ENCODE measurements around the gene ST7. TPM values are rescaled to one million over a fixed set of nuclear protein-coding genes. Genes with fewer than 3 reads are reported as not detected.
"Not testable (repeated sequence)": the region's sequence is repeated elsewhere in the genome, so short reads cannot be mapped to it uniquely, and the experiment has no call there.

The ST7 gene, protein sequence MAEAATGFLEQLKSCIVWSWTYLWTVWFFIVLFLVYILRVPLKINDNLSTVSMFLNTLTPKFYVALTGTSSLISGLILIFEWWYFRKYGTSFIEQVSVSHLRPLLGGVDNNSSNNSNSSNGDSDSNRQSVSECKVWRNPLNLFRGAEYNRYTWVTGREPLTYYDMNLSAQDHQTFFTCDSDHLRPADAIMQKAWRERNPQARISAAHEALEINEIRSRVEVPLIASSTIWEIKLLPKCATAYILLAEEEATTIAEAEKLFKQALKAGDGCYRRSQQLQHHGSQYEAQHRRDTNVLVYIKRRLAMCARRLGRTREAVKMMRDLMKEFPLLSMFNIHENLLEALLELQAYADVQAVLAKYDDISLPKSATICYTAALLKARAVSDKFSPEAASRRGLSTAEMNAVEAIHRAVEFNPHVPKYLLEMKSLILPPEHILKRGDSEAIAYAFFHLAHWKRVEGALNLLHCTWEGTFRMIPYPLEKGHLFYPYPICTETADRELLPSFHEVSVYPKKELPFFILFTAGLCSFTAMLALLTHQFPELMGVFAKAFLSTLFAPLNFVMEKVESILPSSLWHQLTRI
- 10 to 100 TPM; 28.3 to 29.7 (median 29.3) TPM for polyA plus RNA-seq (ENCODE audit: insufficient read length in 3 of 3)

DNA sequence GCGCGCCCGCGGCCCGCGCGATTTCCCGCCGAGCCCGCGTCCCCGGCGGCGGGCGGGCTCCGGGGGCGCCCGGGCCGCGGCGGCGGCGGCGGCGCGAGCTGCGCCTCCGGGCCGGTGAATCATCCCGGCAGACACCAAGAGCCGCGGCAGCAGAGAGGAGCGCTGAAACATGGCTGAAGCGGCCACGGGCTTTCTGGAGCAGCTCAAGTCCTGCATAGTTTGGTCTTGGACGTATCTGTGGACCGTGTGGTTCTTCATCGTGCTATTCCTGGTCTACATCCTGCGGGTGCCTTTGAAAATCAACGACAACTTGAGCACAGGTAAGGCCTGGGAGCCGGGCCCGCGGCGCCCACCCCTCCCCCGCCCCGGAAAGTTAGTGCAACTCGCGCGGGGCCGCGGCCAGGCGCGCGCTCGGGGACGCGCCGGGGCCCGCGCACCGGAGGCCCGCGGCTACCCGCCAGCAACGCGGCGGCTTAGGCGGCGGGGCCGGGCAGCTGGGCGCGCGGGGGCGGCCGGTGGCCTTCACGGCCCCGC lies at the start of gene ST7:
TSS of gene ST7 (plus strand) at position 130 of the 534 bp plus-strand sequence. CDS start at position 170, 40 bp downstream.
- peak; percentile 54 to 71 (median 64) for DNase-seq (ENCODE audit: low read depth in 3 of 3, low spot score in 2 of 3)

DNA sequence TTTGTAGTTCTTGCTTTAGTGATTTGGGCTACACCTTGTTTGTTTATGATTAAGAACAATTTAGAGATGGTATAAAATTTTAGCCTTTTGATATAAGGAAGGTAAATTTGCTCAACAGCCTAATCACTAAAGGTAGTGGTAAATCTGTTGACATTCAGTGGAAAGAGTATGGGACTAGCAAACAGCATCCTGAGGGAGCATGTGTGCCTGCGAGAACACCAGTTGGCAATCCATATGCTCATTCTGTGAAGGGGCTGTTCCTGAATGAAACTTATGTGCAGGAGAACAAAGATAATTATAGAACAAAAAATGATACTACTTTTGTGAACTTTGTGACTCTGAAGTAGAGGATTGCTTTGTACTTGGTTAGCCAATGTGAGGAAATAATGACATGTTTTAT lies 46.9 kb upstream of the ST7 start:
- DNase-seq (ENCODE audit: low read depth in 3 of 3, low spot score in 2 of 3), result no peak

DNA sequence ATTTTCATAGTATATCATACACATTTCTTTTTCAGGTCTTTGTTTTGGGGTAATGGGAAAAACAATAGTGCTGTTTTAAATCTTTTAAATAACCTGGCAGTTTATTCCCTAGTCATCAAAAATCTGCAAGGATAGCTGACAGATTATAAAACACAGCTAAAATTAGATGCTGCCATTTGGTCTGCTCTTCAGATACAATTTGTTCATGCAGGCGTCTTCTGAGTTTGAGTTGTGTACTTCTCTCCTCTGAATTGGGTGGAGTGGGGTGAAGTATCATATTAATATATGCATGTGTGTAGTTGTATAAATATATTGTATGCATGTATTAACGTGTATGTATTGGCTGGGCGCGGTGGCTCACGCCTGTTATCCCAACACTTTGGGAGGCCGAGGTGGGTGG lies 42.9 kb upstream of the ST7 start:
- no peak for DNase-seq (ENCODE audit: low read depth in 3 of 3, low spot score in 2 of 3)

DNA sequence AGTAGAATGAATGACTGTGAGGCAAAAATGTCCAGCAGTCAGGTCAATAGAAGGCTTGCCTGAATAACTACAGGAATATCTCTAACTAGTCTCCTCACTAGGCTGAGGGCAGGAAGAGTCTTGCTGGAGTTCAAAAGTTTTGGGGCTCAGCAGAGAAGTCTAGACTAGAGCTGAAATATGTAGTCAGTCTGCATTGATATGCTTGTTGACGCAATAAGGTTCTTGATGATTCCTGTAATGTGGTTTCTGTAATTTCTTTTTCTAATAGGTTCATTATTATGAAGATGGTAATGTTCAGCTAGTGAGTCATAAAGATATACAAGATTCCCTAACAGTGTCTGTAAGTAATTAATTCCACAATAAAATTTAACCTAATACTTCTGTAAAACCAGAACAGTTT lies 41.5 kb upstream of the ST7 start:
- DNase-seq (ENCODE audit: low read depth in 3 of 3, low spot score in 2 of 3), result no peak

DNA sequence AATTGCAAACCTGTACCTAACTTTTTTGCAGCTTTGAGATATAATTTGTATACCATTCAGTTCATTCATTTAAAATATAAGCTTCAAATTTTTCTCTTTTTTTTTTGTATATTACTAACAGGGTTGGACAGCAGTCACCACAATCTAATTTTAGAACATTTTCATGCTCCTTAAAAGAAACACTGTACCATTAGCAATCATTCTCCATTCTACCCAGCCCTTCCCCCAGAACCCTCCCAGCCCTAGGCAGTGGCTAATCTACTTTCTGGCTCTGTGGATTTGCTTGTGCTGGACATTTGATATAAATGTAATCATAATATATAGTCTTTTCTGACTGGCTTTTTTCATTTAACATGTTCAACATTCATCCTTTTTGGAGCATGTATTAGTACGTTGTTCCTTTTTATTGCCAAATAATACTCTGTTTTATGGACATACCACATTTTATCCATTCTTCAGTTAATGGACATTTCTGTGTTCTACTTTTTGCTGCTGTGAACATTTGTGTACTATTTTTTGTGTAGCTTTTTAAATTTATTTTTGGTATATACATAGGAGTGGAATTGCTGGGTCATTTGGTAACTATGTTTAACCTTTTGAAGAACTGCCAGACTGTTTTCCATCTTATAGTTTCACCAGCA lies 40.9 kb upstream of the ST7 start:
- DNase-seq (ENCODE audit: low read depth in 3 of 3, low spot score in 2 of 3), result no peak

DNA sequence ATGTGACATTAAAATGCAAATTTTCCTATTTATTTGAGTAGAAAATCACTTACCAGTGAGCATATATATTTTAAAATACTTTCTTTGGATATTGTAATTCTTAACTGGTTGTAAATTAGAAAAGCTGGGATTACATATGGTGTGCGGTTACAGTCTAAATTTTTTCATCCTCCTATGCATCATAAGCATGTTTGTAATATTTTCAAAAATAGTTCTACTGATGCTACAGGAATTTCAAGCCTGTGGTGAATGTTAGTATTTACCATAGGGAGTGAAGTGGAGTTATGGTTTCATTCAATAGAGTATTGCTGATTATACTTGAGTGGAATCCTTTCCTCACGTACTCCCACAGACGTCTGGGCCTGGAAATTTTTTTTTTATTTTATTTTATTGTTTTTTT lies 34.6 kb upstream of the ST7 start:
- no peak for DNase-seq (ENCODE audit: low read depth in 3 of 3, low spot score in 2 of 3)

DNA sequence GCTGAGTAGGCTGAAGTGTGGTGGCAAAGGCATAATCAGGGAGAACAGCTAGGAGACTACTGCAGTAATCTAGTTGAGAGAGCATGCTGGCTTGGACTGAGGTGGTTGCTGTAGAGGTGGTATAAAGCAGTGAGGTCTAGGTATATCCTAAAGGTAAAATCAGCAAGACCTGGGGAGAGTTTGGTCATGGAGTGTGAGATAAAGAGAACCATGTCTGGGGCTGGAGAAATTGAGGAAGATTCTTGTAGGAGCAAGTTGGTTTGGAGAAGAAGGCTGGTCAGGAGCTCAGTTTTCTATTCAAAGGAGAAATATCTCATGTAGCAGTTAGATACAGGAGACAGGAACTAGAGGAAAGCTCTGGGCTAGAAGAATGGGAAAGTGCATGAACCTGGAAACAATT lies 32.9 kb upstream of the ST7 start:
- DNase-seq (ENCODE audit: low read depth in 3 of 3, low spot score in 2 of 3), result no peak

DNA sequence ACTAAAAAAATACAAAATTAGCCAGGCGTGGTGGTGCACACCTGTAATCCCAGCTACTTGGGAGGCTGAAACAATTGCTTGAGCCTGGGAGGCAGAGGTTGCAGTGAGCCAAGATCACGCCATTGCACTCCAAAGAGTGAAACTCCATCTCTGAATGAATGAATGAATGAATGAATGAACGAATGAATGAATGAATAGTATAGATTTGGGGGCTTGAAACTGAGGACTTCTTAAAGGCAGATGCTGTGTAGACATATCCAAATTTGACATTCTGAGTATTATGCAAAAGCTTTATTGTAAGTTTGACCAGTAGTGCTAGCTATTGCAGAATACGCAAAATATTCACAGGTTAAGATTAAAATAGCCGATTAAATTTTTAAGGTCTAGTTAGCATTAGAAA lies 30.8 kb upstream of the ST7 start:
- DNase-seq (ENCODE audit: low read depth in 3 of 3, low spot score in 2 of 3), result no peak

DNA sequence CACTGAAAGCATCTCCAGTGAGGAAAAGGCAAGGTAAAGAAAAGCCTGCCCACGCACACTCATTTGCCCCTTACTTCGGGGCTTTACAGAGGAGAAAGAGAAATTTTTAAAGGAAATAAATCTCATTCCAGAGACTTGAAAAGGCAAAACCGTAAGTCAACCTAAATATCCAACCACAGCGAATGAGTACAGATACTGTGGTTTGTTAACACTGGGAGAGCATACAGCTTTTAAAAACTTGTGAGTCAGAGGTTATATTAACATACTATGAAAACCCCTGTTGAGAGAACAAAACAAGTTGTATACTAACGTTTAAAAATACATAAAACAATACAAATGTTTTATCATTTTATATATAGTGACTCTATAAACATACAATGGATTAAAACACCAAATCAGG lies 28.6 kb upstream of the ST7 start:
- no peak for DNase-seq (ENCODE audit: low read depth in 3 of 3, low spot score in 2 of 3)

DNA sequence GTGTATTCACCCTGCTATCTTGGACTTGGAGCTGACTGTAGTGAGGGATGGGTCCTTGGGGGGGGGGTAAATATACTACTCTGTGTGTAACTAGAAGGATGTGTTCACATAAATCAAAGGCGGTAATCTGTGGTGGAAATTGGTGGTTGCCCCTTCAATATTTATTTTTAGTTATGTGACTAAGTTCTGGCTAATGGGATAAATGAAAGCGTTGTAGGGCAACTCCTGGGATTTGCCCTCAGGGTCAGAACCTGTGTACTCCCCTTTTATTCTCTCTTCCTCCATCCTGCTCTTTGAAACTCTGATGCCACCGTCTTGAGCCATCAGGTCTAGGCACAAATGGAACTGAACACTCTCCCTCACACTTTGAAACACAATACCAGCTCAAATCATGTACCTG lies 24.3 kb upstream of the ST7 start:
- no peak for DNase-seq (ENCODE audit: low read depth in 3 of 3, low spot score in 2 of 3)

DNA sequence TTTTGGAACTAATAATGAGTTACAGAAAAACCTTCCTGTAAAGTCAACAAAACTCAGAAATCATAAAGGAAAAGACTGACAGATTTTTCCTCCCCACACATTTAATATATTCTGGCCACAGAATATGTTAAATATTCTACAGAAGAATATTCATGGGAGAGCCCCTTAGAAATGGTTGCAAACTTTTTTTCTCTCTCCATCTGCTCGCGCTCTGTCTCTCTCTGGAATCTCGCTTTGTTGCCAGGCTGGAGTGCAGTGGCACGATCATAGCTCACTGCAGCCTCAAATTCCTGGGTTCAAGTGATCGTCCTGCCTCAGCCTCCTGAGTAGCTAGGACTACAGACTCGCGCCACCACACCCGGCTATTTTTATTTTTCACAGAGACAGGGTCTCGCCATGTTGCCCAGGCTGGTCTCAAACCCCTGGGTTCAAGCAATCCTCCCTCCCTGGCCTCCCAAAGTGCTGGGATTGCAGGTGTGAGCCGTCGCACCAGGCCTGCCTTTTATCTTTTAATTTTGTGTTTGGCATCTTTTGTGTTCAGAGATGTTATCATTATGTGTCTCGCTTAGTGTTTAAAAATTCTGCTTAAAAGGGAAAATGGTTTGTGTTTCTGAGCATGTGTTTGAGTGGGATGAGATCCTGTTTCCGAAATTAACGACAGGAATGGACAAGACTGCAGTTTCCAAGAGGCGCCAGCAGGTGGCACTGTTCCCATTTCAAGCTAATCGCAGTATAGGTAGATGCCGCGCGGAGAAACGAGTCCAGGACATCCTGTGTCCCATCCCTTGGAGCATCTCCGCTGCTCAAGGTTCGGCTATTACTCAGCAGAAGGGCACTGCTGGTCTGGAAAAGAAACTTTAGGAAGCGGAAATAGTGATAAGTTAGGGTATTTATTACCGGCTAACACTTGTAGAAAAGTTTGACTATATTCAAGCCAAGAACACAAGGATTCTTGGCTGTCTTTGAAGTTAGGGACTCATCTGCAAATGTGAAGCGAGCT lies 23.1 kb upstream of the ST7 start:
- DNase-seq (ENCODE audit: low read depth in 3 of 3, low spot score in 2 of 3), result peak; percentile 56 to 69 (median 67)

DNA sequence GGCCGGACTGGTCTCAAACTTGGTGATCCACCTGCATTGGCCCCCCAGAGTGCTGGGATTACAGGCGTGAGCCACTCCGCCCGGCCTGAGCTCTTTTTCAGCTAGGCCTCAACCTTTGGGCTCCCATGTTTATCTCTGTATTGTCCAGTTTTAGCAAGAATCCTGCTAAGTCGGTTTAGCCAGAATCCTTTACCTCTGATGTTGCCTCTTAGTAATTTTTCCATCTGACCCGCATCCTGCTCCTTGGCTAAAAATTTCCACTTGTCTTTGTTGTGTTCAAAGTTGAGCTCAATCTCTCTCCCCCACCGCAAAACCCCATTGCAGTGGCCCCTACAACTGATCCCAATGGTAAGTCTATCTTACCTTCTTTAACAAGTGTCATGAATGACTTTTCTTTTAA lies 20.7 kb upstream of the ST7 start:
- no peak for DNase-seq (ENCODE audit: low read depth in 3 of 3, low spot score in 2 of 3)

DNA sequence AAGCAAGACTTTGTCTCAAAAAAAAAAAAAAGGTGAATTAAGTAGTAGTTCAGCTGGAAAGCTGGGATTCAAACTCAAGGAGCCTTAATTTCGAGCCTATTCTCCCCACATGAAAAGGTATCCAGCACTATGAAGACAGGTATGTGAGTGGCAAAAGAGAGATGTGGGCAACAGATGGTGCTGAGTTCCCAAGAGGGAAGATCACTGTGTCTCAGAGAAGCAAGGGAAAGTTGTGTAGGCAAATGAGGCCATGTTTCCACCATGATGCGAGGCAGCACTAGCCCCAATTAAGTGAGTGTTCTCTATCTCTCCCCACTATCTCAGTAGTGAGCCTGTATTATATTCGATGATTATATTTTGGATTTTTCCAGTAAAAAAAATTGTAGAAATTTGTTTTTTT lies 19.8 kb upstream of the ST7 start:
- no peak for DNase-seq (ENCODE audit: low read depth in 3 of 3, low spot score in 2 of 3)

DNA sequence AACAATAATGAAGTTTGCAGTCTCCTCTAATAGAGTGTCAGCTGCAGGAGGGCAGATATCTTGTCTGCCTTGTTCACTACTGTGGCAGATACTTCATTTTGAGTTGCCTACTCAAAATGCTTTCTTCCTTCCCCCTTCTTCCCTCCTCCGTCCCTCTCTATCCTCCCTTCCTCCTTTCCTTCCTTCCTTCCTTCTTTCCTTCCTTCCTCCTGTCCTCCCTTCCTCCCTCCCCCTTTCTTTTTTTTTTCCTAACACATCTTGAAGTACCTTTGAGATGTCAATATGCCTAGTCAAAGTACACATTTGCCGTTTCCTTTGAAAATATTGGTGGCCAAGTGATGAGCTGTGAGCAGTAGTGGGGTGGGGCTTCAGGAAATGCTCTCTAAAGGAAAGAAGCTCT lies 18.7 kb upstream of the ST7 start:
- no peak for DNase-seq (ENCODE audit: low read depth in 3 of 3, low spot score in 2 of 3)

DNA sequence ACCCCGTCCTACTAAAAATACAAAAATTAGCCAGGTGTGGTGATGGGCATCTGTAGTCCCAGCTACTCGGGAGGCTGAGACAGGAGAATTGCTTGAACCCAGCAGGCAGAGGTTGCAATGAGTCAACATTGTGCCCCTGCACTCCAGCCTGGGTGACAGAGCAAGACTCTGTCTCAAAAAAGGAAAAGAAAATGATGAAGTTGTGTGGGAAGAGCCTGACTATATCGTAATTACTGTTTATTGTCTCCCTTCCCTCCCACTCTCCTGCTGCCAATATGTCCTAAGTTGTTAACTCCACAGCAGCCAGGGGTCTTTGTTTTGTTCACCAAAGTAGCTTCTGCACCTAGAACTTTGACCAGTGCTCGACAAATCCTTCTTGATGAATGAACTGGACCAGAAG lies 16.5 kb upstream of the ST7 start:
- DNase-seq (ENCODE audit: low read depth in 3 of 3, low spot score in 2 of 3), result not testable (repeated sequence)

DNA sequence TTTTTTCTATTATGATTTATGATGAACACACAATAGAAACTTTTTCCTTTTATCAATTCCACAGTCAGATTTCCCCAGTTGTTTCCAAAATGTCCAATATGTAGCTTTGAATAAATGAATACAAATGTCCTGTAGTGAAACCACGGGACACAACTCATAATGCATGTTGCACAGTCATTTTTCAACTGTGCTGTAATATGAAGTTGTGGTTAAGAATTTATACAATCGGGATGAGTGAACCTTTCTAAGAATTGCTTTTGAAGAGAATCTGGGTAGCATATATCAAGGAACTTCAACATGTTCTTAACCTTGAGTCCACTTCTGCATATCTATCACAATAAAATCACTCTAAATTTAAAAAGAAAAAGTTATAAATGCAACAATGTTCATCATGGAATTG lies 14.6 kb upstream of the ST7 start:
- DNase-seq (ENCODE audit: low read depth in 3 of 3, low spot score in 2 of 3), result no peak

DNA sequence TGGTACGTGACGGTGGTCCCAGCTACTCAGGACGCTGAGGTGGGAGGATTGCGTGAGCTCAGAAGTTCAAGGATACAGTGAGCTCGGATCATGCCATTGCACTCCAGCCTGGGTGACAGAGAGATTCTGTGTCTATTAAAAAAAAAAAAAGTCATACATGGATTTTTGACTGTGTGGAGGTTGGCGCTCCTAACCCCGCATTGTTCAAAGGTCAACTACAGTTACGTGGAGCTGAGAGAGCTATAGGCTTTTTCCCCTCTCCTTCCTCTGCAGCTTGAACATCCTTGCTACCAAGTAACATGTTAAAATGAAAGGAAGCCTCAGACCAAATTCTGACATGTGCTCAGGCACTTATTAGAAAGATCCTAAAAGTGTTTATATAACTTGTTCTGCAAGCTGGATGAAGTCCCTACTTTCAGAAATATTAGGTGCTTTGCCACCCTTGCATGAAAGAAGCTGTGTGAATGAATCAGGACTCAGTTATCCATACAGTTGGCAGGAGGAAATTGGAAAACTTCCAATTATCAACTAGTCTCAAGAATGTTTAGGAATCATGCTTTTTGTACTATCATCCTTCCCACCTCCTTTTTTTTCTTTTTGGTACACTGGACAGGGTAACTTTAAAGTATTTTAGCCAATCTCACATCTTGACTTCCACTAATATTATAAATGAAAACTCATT lies 12.5 kb upstream of the ST7 start:
- DNase-seq (ENCODE audit: low read depth in 3 of 3, low spot score in 2 of 3), result no peak

DNA sequence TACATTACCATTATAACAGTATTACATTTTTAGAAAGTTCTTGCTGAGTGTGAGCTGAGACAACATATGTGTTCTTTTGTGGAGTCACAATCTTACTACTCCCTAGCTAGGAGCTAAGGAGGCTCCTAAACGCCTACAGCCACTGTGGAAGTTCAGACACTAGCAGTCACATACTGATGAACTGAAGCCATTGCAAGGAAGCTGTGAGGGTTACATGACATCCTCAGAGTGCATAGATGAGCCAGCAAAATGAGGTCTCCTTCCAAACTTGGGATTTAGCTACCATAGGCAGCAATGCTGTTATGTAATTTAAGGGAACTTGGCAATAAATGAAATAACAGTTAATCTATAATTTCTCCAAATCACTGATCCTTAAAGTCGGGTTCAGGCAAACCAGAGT lies 10.8 kb upstream of the ST7 start:
- no peak for DNase-seq (ENCODE audit: low read depth in 3 of 3, low spot score in 2 of 3)

DNA sequence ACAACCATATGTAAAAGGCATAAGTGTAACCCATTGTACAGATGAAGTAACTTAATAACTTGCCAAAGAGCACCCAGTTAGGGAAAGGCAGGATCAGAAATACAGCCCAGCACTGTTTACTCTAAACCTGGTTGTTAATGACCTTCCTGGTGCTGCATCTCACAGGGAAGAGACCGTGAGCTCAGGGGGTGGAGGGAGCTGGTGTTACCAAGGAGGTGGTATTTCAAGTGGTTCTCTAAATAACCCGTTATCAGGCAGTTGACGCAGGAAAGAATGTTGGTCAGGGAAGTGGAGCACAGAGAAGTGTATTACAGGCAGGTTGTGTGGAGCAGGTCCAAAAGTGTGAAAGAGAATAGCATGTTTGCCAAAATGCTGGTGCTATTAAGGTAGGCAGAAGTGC lies 4.4 kb upstream of the ST7 start:
- no peak for DNase-seq (ENCODE audit: low read depth in 3 of 3, low spot score in 2 of 3)
